Measurements from ENCODE around the gene NEURL1. TPM values are rescaled to one million over a fixed set of nuclear protein-coding genes. Genes with fewer than 3 reads are reported as not detected.
"Not testable (repeated sequence)": the region's sequence is repeated elsewhere in the genome, so short reads cannot be mapped to it uniquely, and the experiment has no call there.

NEURL1 gene
- total RNA-seq, 2 experiments from 2014 or later, result 1.1 TPM

- no peak overlapping the region for H3K27ac Mint-ChIP-seq
- peaks cover 24% of the 10 kb centered on the region for H3K4me1 Mint-ChIP-seq (ENCODE audit: low read depth)
- no peaks in the 10 kb centered on the region for H3K36me3 Mint-ChIP-seq (ENCODE audit: low read depth)
- POLR2A ChIA-PET, result no interaction called here
- peak overlapping the region; percentile 62 for H3K4me3 Mint-ChIP-seq
- H3K27me3 Mint-ChIP-seq (ENCODE audit: low read depth), result peaks cover 61% of the 10 kb centered on the region
- no peak for ATAC-seq
- DNase-seq, result no peak
- no peaks in the 10 kb centered on the region for H3K9me3 Mint-ChIP-seq (ENCODE audit: insufficient read depth)
- CTCF ChIA-PET, result interaction anchor here (1.0 to 2.6 kb wide), 3 partner anchors 10 to 190 kb away, joined by 3 to 9 read pairs (median 4); no protein-coding TSS in a partner anchor
These were observed 1.8 kb downstream of the NEURL1 start for GRCh38 chr10:103495321-103495720.

DNA sequence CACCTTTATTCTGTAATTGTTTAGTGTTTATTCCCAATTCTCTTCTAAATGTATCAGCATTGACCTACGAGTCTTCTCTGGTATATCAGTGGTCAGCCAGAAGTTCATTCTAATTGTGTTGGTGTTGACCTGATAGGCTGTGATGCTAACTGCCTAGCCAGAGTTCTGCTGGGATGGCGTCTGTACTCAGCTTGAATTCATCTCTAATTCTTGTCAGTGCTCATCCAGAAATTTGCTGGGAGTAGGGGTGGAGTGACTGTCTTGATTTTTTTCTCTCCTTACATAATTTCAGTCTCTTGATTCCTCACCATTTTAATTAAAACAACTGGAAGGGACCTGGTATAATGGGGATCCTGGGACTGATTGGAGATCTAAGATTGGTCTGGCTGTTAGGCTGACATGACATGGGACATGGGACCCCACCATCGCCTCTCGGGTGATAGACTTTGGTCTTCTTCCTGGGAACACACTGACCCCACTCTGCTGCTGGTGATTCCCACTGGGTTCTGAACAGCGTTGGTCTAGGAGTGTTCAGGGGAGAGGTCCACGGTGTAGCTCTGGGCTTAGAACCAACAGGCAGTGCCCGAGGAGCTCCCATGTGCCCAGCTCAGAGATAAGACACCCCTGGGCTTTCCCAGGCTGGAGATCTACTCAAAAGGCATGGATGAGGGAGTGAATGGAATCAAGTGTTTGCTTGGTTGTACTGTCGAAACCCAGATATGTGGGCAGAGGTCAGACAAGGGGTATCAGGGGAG is 3.8 kb downstream of the NEURL1 start:
- ChIA-PET CTCF (interaction anchor here (1.4 to 2.6 kb wide), 3 partner anchors 12 to 189 kb away, joined by 4 to 9 read pairs (median 8); no protein-coding TSS in a partner anchor), POLR2A (no interaction called here)
- ATAC-seq (no peak), DNase-seq (no peak)
- Mint-ChIP-seq H3K27me3 (ENCODE audit: low read depth) (peaks cover 70% of the 10 kb centered on the region), H3K9me3 (ENCODE audit: insufficient read depth) (no peaks in the 10 kb centered on the region), H3K4me1 (ENCODE audit: low read depth) (peaks cover 21% of the 10 kb centered on the region), H3K27ac (no peak overlapping the region), H3K4me3 (no peak overlapping the region), H3K36me3 (ENCODE audit: low read depth) (no peaks in the 10 kb centered on the region)

GRCh38 chr10:103498936-103499638 is 5.6 kb downstream of the NEURL1 start:
- ChIA-PET POLR2A (interaction anchor here (0.6 kb wide), 1 partner anchor 179 kb away, joined by 3 read pairs; no protein-coding TSS in a partner anchor), CTCF (interaction anchor here (1.4 to 3.4 kb wide), 2 partner anchors 12 to 187 kb away, joined by 4 to 14 read pairs; no protein-coding TSS in a partner anchor)
- no peak overlapping the region for H3K27ac Mint-ChIP-seq
- H3K4me3 Mint-ChIP-seq, result no peak overlapping the region
- peaks cover 68% of the 10 kb centered on the region for H3K27me3 Mint-ChIP-seq (ENCODE audit: low read depth)
- ATAC-seq (no peak), DNase-seq (no peak)
- no peaks in the 10 kb centered on the region for H3K9me3 Mint-ChIP-seq (ENCODE audit: insufficient read depth)
- no peaks in the 10 kb centered on the region for H3K36me3 Mint-ChIP-seq (ENCODE audit: low read depth)
- peaks cover 12% of the 10 kb centered on the region for H3K4me1 Mint-ChIP-seq (ENCODE audit: low read depth)

DNA sequence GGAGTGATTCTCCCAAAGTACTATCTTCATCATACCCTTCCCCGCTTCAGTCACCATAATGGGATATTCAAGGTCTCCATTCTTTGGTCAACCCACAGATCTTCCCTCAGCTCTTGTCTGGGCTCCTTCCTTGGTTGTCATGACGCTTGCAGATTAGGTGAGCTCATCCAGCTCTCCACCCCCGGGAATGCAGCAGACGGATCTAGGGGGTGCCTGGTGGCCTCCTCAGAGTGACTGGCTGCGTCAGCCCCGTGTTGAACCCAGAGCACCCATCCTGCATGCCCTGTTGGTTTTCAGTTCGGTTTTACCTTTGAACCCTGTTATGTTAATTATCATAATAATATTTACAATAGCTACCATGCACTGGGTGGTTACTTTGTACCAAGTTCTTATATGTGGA is 6.4 kb downstream of the NEURL1 start:
- DNase-seq (no peak), ATAC-seq (no peak)
- peaks cover 64% of the 10 kb centered on the region for H3K27me3 Mint-ChIP-seq (ENCODE audit: low read depth)
- H3K4me1 Mint-ChIP-seq (ENCODE audit: low read depth), result peaks cover 14% of the 10 kb centered on the region
- CTCF ChIA-PET, result interaction anchor here (3.4 kb wide), 1 partner anchor 13 kb away, joined by 14 read pairs; no protein-coding TSS in a partner anchor
- H3K36me3 Mint-ChIP-seq (ENCODE audit: low read depth), result no peaks in the 10 kb centered on the region
- no peak overlapping the region for H3K4me3 Mint-ChIP-seq
- H3K9me3 Mint-ChIP-seq (ENCODE audit: insufficient read depth), result no peaks in the 10 kb centered on the region
- H3K27ac Mint-ChIP-seq, result no peak overlapping the region
- POLR2A ChIA-PET, result no interaction called here

DNA sequence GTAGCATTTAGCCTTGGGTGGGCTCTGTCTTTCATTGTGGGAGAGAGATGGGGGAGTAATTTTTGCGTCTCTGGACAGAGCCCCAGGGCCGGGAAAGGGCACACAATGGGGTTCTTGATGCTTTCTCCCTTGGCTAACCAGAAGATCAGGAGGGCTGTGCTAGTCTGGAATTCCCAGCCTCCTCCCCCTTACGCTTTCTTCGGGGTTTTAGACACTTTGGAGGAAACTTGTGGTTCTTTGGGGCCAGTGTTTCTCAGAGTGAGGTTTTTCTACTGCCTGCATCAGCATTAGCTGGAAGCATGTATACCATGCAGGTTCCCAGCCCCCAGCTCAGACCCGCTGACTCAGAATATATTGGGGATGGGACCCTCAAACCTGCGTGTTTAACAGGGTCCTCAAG is 7.0 kb downstream of the NEURL1 start:
- ChIA-PET POLR2A (no interaction called here), CTCF (interaction anchor here (1.3 to 3.4 kb wide), 2 partner anchors 14 to 93 kb away, joined by 3 to 14 read pairs; no protein-coding TSS in a partner anchor)
- no peak overlapping the region for H3K27ac Mint-ChIP-seq
- peaks cover 58% of the 10 kb centered on the region for H3K27me3 Mint-ChIP-seq (ENCODE audit: low read depth)
- H3K36me3 Mint-ChIP-seq (ENCODE audit: low read depth), result no peaks in the 10 kb centered on the region
- peaks cover 14% of the 10 kb centered on the region for H3K4me1 Mint-ChIP-seq (ENCODE audit: low read depth)
- no peak for ATAC-seq
- no peak overlapping the region for H3K4me3 Mint-ChIP-seq
- no peak for DNase-seq
- H3K9me3 Mint-ChIP-seq (ENCODE audit: insufficient read depth), result no peaks in the 10 kb centered on the region

DNA sequence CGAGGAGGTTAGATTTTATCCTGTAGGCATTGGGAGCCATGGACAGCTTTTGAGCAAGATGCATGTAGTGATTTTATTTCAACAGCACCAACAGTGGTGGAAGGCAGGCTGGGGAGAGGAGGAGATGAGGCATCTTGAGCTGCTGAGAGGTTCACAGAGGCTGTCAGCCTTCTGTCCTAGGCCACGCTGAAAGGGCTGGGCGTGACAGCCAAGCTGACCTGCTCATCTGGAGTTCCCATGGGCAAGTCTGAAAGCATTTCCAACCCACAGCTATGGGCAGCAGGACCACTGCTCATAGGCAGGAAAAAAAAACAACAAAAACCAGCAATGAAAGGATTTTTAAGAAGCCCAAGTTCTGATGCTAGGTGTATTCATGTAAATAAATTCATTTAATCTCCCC is 7.7 kb downstream of the NEURL1 start:
- Mint-ChIP-seq H3K9me3 (ENCODE audit: insufficient read depth) (no peaks in the 10 kb centered on the region), H3K27ac (no peak overlapping the region), H3K4me1 (ENCODE audit: low read depth) (peaks cover 14% of the 10 kb centered on the region), H3K27me3 (ENCODE audit: low read depth) (peaks cover 57% of the 10 kb centered on the region), H3K4me3 (no peak overlapping the region), H3K36me3 (ENCODE audit: low read depth) (no peaks in the 10 kb centered on the region)
- ATAC-seq (no peak), DNase-seq (no peak)
- ChIA-PET POLR2A (no interaction called here), CTCF (interaction anchor here (0.9 to 3.4 kb wide), 3 partner anchors 15 to 92 kb away, joined by 3 to 14 read pairs (median 4); no protein-coding TSS in a partner anchor)

DNA sequence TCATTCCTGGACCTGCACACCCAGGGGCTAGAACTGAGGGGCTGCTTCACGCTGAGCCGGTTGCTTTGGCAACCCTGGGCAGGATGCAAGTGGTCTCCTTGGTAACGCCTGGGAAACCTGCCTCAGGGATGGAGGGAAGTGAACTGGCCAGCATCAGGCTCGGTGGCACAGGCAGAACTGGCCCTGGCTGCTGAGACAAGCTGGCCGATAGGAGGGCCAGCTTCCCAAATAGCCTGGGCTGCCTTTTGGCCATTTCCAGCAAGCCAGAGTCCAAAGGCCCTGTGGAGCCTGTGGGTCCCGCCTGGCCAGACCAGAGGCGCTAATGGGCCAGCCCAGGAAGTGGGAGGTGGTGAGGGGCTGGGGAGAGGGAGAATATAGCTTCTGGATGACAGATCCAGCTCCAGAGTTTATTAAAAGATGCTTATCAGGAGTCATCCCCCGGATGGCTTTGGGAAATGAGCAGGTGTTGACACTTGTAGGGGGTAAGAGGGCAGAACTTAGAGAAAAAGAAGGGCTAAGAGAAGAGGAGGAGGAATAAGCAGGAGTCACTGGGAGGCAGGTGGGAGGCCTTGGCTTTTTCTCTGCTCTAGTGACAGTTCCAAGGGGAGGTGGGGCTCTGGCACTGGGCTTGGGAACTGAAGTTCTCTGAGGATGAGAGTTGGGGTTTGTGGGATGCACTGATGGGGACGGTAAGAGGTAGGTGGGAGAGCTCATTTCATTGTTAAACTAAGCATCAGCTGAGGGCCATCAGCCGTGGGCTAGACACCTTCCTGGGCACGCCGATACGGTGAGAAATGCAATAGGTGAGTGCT is 9.6 kb downstream of the NEURL1 start:
- POLR2A ChIA-PET, result interaction anchor here (0.6 to 0.8 kb wide), 2 partner anchors 9 to 111 kb away, joined by 3 read pairs; partner anchors contain the start of gene NEURL1
- no peak for ATAC-seq
- CTCF ChIA-PET, result interaction anchor here (1.0 to 1.1 kb wide), 2 partner anchors 17 to 44 kb away, joined by 3 to 4 read pairs; no protein-coding TSS in a partner anchor
- no peak for DNase-seq
- no peaks in the 10 kb centered on the region for H3K36me3 Mint-ChIP-seq (ENCODE audit: low read depth)
- no peaks in the 10 kb centered on the region for H3K9me3 Mint-ChIP-seq (ENCODE audit: insufficient read depth)
- no peak overlapping the region for H3K27ac Mint-ChIP-seq
- no peak overlapping the region for H3K4me3 Mint-ChIP-seq
- H3K27me3 Mint-ChIP-seq (ENCODE audit: low read depth), result peaks cover 49% of the 10 kb centered on the region
- H3K4me1 Mint-ChIP-seq (ENCODE audit: low read depth), result peaks cover 14% of the 10 kb centered on the region

DNA sequence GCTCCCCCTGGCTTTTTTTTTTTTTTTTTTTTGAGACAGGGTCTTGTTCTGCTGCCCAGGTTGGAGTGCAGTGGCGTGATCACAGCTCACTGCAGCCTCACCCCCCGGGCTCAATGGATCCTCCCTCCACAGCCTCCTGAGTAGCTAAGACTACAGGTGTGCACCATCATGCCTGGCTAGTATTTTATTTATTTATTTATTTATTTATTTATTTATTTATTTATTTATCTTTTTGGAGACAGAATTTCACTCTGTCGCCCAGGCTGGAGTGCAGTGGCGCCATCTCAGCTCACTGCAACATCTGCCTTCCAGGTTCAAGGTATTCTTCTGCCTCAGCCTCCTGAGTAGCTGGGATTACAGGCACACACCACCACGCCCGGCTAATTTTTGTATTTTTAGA is 10.3 kb downstream of the NEURL1 start:
- CTCF ChIA-PET, result interaction anchor here (1.0 to 1.3 kb wide), 3 partner anchors 18 to 43 kb away, joined by 3 to 4 read pairs (median 4); no protein-coding TSS in a partner anchor
- H3K27ac Mint-ChIP-seq; H3K9me3 Mint-ChIP-seq (ENCODE audit: insufficient read depth); H3K36me3 Mint-ChIP-seq (ENCODE audit: low read depth); DNase-seq; H3K4me3 Mint-ChIP-seq: not testable (repeated sequence)
- Mint-ChIP-seq H3K27me3 (ENCODE audit: low read depth) (peaks cover 52% of the 10 kb centered on the region), H3K4me1 (ENCODE audit: low read depth) (peaks cover 14% of the 10 kb centered on the region)
- POLR2A ChIA-PET, result interaction anchor here (0.7 kb wide), 1 partner anchor 11 kb away, joined by 3 read pairs; no protein-coding TSS in a partner anchor
- peak; percentile 12 for ATAC-seq

DNA sequence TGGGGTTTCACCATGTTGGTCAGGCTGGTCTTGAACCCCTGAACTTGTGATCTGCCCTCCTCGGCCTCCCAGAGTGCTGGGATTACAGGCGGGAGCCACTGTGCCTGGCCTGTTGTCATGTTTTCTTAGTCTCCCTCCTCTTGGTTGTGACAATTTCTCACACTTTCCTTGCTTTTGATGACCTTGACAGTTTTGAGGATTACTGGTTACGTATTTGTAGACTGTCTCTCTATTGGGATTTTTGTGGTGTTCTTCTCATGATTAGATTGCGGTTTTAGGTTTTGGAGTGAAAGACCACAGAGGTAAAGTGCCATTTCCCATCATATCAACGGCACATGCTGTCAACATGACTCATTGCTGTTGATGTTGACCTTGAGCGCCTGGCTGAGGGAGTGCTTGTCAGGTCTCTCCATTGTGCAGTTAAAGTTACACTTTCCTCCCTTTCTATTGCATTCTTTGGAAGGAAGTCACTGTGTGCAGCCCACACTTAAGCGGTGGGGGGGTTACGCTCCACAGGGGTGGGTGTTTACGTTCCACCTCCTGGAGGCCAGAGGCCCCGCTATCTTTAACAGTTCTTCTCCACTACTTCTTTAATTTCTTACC is 10.8 kb downstream of the NEURL1 start:
- Mint-ChIP-seq H3K4me3 (no peak overlapping the region), H3K4me1 (ENCODE audit: low read depth) (peaks cover 14% of the 10 kb centered on the region), H3K36me3 (ENCODE audit: low read depth) (no peaks in the 10 kb centered on the region), H3K27ac (no peak overlapping the region), H3K27me3 (ENCODE audit: low read depth) (peaks cover 52% of the 10 kb centered on the region), H3K9me3 (ENCODE audit: insufficient read depth) (no peaks in the 10 kb centered on the region)
- ChIA-PET CTCF (interaction anchor here (1.0 to 1.3 kb wide), 3 partner anchors 18 to 42 kb away, joined by 3 to 4 read pairs (median 4); no protein-coding TSS in a partner anchor), POLR2A (interaction anchor here (0.7 kb wide), 1 partner anchor 12 kb away, joined by 3 read pairs; no protein-coding TSS in a partner anchor)
- ATAC-seq (peak; percentile 85), DNase-seq (peak; percentile 56)

GRCh38 chr10:103506061-103506460 is 12.6 kb downstream of the NEURL1 start:
- Mint-ChIP-seq H3K36me3 (ENCODE audit: low read depth) (no peaks in the 10 kb centered on the region), H3K4me1 (ENCODE audit: low read depth) (peaks cover 8% of the 10 kb centered on the region), H3K9me3 (ENCODE audit: insufficient read depth) (no peaks in the 10 kb centered on the region), H3K27ac (no peak overlapping the region), H3K4me3 (no peak overlapping the region), H3K27me3 (ENCODE audit: low read depth) (peaks cover 42% of the 10 kb centered on the region)
- ATAC-seq, result no peak
- DNase-seq, result no peak
- ChIA-PET POLR2A (no interaction called here), CTCF (no interaction called here)
